Astrocyte (in vitro differentiated cells and primary cell): ENCODE measurements around the gene SSBP3.

Experiments
- CTCF ChIP-seq: IDR thresholded peaks from 2 replicates; pipeline ENCODE4 v1.5.1; 2011; ENCODE audit warnings: low read depth, mild to moderate bottlenecking, inconsistent platforms, low read length, moderate library complexity; ENCODE audit not compliant: insufficient read depth
- EZH2 ChIP-seq: IDR thresholded peaks from 2 replicates; pipeline ENCODE4 v1.6.1; 2012; ENCODE audit warnings: mild to moderate bottlenecking, low read length, inconsistent platforms; ENCODE audit not compliant: insufficient read depth

- TF ChIP-seq CTCF = no peak
- TF ChIP-seq EZH2 = no peak
Observed at GRCh38 chr1:54365847-54366246, 40.3 kb downstream of the SSBP3 start.
